GM23248 (cell line): ENCODE data around the gene SMYD4.

ENCODE experiments used
- EZH2 ChIP-seq: fragments of 200-600 bp; sonication (generic); IDR thresholded peaks from 2 replicates; pipeline ENCODE4 v1.6.1; 2018; ENCODE audit warnings: antibody characterized with exemption, mild to moderate bottlenecking; ENCODE audit not compliant: insufficient read depth, poor library complexity, severe bottlenecking
- EZH2phosphoT487 ChIP-seq: fragments of 200-600 bp; sonication (generic); IDR thresholded peaks from 2 replicates; pipeline ENCODE4 v1.6.1; 2018; ENCODE audit warnings: antibody characterized with exemption, moderate library complexity, mild to moderate bottlenecking, low read depth; ENCODE audit not compliant: insufficient read depth

GRCh38 chr17:1776328-1776727 is 53.4 kb downstream of the SMYD4 start:
- TF ChIP-seq EZH2, result no peak
- TF ChIP-seq EZH2phosphoT487, result no peak
